ENCODE data around the gene PKNOX2. TPM values are rescaled to one million over a fixed set of nuclear protein-coding genes. Genes with fewer than 3 reads are reported as not detected.

The PKNOX2 gene
- total RNA-seq (2014; rRNA removed; shearing (Covaris generic)), result not detected in 2 replicates

- DNase-seq (ENCODE audit: low read depth), result peak; percentile 58
Observed at GRCh38 chr11:125164422-125165110, at the start of gene PKNOX2. TSS of gene PKNOX2 (plus strand) at chr11:125164751. CDS start at chr11:125351306, 186,555 bp downstream.

GRCh38 chr11:125117429-125117828 lies 47.1 kb upstream of the PKNOX2 start:
- no peak for DNase-seq (ENCODE audit: low read depth)

- no peak for DNase-seq (ENCODE audit: low read depth)
Observed at GRCh38 chr11:125123194-125123946, 41.2 kb upstream of the PKNOX2 start.

GRCh38 chr11:125123947-125124617 lies 40.5 kb upstream of the PKNOX2 start:
- DNase-seq (ENCODE audit: low read depth), result peak; percentile 77

GRCh38 chr11:125124618-125124992 lies 39.9 kb upstream of the PKNOX2 start:
- no peak for DNase-seq (ENCODE audit: low read depth)

- peak; percentile 15 for DNase-seq (ENCODE audit: low read depth)
Observed at GRCh38 chr11:125128450-125128849, 36.1 kb upstream of the PKNOX2 start.

- no peak for DNase-seq (ENCODE audit: low read depth)
Observed at GRCh38 chr11:125129316-125129993, 35.1 kb upstream of the PKNOX2 start.

GRCh38 chr11:125132071-125132470 lies 32.5 kb upstream of the PKNOX2 start:
- DNase-seq (ENCODE audit: low read depth), result no peak

GRCh38 chr11:125132596-125132995 lies 32.0 kb upstream of the PKNOX2 start:
- DNase-seq (ENCODE audit: low read depth), result no peak

GRCh38 chr11:125136001-125136400 lies 28.6 kb upstream of the PKNOX2 start:
- DNase-seq (ENCODE audit: low read depth), result no peak

GRCh38 chr11:125138966-125139365 lies 25.6 kb upstream of the PKNOX2 start:
- DNase-seq (ENCODE audit: low read depth), result no peak

- no peak for DNase-seq (ENCODE audit: low read depth)
Observed at GRCh38 chr11:125139778-125140177, 24.8 kb upstream of the PKNOX2 start.

- no peak for DNase-seq (ENCODE audit: low read depth)
Observed at GRCh38 chr11:125140233-125140632, 24.3 kb upstream of the PKNOX2 start.

- no peak for DNase-seq (ENCODE audit: low read depth)
Observed at GRCh38 chr11:125141178-125141577, 23.4 kb upstream of the PKNOX2 start.

GRCh38 chr11:125141686-125142535 lies 22.6 kb upstream of the PKNOX2 start:
- peak; percentile 18 for DNase-seq (ENCODE audit: low read depth)

- no peak for DNase-seq (ENCODE audit: low read depth)
Observed at GRCh38 chr11:125146232-125146631, 18.3 kb upstream of the PKNOX2 start.

- no peak for DNase-seq (ENCODE audit: low read depth)
Observed at GRCh38 chr11:125147280-125147679, 17.3 kb upstream of the PKNOX2 start.

GRCh38 chr11:125148011-125148410 lies 16.5 kb upstream of the PKNOX2 start:
- DNase-seq (ENCODE audit: low read depth), result no peak

GRCh38 chr11:125148743-125149142 lies 15.8 kb upstream of the PKNOX2 start:
- no peak for DNase-seq (ENCODE audit: low read depth)

GRCh38 chr11:125153837-125154236 lies 10.7 kb upstream of the PKNOX2 start:
- no peak for DNase-seq (ENCODE audit: low read depth)

Data from M059J (cell line).